GM23338 (cell line): ENCODE measurements around the gene MRM2. TPM values are rescaled to one million over a fixed set of nuclear protein-coding genes. Genes with fewer than 3 reads are reported as not detected.

Source experiments
- ATAC-seq: fragments of 200-7000 bp; cut with Tn5 transposase; 3 replicates; pipeline ENCODE4 v1.9.1; 2020
- DNase-seq: peaks from one replicate; pipeline ENCODE4 v3.0.0-alpha.2; 2015; ENCODE audit warnings: low spot score
- H2AFZ ChIP-seq: fragments of 200-600 bp; sonication (generic); 2 replicates; pipeline ENCODE4 v1.8.0; 2016; ENCODE audit warnings: antibody characterized with exemption, mild to moderate bottlenecking, moderate library complexity
- H3F3A ChIP-seq: fragments of 200-600 bp; sonication (generic); replicated peaks from 2 replicates; pipeline ENCODE4 v1.8.0; 2017; ENCODE audit warnings: antibody characterized with exemption, mixed run types, low read depth
- H3K27ac ChIP-seq: fragments of 200-600 bp; sonication (generic); 2 replicates; pipeline ENCODE4 v1.6.1; 2016; ENCODE audit warnings: low read depth
- H3K27me3 ChIP-seq: fragments of 200-600 bp; sonication (generic); 2 replicates; pipeline ENCODE4 v1.8.0; 2016; ENCODE audit warnings: mild to moderate bottlenecking, mixed run types, moderate library complexity; ENCODE audit not compliant: insufficient read depth
- H3K36me3 ChIP-seq: fragments of 200-600 bp; sonication (generic); 2 replicates; pipeline ENCODE4 v1.8.0; 2016; ENCODE audit warnings: mild to moderate bottlenecking; ENCODE audit not compliant: insufficient read depth
- H3K4me1 ChIP-seq: fragments of 200-600 bp; sonication (generic); 2 replicates; pipeline ENCODE4 v1.8.0; 2016; ENCODE audit warnings: mild to moderate bottlenecking, moderate library complexity; ENCODE audit not compliant: insufficient read depth
- H3K4me2 ChIP-seq: fragments of 200-600 bp; sonication (generic); 2 replicates; pipeline ENCODE4 v1.7.1; 2017; ENCODE audit warnings: mixed run types
- H3K4me3 ChIP-seq: fragments of 200-600 bp; sonication (generic); 2 replicates; pipeline ENCODE4 v1.6.1; 2016; ENCODE audit warnings: mixed run types
- H3K79me2 ChIP-seq: fragments of 200-600 bp; sonication (generic); replicated peaks from 2 replicates; pipeline ENCODE4 v1.8.0; 2017; ENCODE audit warnings: mild to moderate bottlenecking; ENCODE audit not compliant: insufficient read depth
- H3K9me2 ChIP-seq: fragments of 200-600 bp; sonication (generic); 2 replicates; pipeline ENCODE4 v1.8.0; 2017; ENCODE audit not compliant: insufficient read depth
- H4K20me1 ChIP-seq: fragments of 200-600 bp; sonication (generic); replicated peaks from 2 replicates; pipeline ENCODE4 v1.8.0; 2017; ENCODE audit warnings: mild to moderate bottlenecking; ENCODE audit not compliant: insufficient read depth
- H3K27ac Mint-ChIP-seq: 2 replicates; pipeline ENCODE4 v1.8.0; 2020; ENCODE audit warnings: inconsistent platforms, mild to moderate bottlenecking, moderate library complexity, mixed read lengths
- H3K27me3 Mint-ChIP-seq: 3 replicates; pipeline ENCODE4 v1.8.0; 2022; ENCODE audit warnings: low read depth, mild to moderate bottlenecking, moderate library complexity, mixed read lengths, inconsistent platforms; ENCODE audit not compliant: insufficient read depth, poor library complexity
- H3K36me3 Mint-ChIP-seq: 3 replicates; pipeline ENCODE4 v1.8.0; 2021; ENCODE audit warnings: low read depth, mild to moderate bottlenecking, inconsistent platforms, moderate library complexity, mixed read lengths
- H3K4me1 Mint-ChIP-seq: 3 replicates; pipeline ENCODE4 v1.8.0; 2020; ENCODE audit warnings: mild to moderate bottlenecking, inconsistent platforms, mixed read lengths
- H3K4me3 Mint-ChIP-seq: 3 replicates; pipeline ENCODE4 v1.8.0; 2021; ENCODE audit warnings: moderate library complexity, mild to moderate bottlenecking, inconsistent platforms, mixed read lengths
- H3K9me3 Mint-ChIP-seq: 3 replicates; pipeline ENCODE4 v1.8.0; 2020; ENCODE audit warnings: moderate library complexity, mild to moderate bottlenecking, inconsistent platforms, mixed read lengths
- CREB1 ChIP-seq: fragments of 250-450 bp; sonication (Bioruptor Pico); IDR thresholded peaks from 2 replicates; pipeline ENCODE4 v1.5.0; 2020; ENCODE audit warnings: low read depth, mild to moderate bottlenecking, moderate library complexity
- EZH2 ChIP-seq: fragments of 200-600 bp; sonication (generic); IDR thresholded peaks from one replicate; pipeline ENCODE4 v1.8.0; 2017; ENCODE audit warnings: antibody characterized with exemption, mild to moderate bottlenecking, low read depth; ENCODE audit not compliant: unreplicated experiment
- EZH2phosphoT487 ChIP-seq: fragments of 200-600 bp; sonication (generic); IDR thresholded peaks from one replicate; pipeline ENCODE4 v1.8.1; 2018; ENCODE audit warnings: antibody characterized with exemption; ENCODE audit not compliant: unreplicated experiment
- JUNB ChIP-seq: IDR thresholded peaks from one replicate; pipeline ENCODE4 v1.6.1; 2016; ENCODE audit warnings: antibody characterized with exemption; ENCODE audit not compliant: unreplicated experiment
- POLR2AphosphoS5 ChIP-seq: IDR thresholded peaks from 2 replicates; pipeline ENCODE4 v1.6.1; 2016; ENCODE audit warnings: antibody characterized with exemption, low read depth
- ZNF114 ChIP-seq: fragments of 250-450 bp; sonication (Bioruptor Pico); IDR thresholded peaks from 2 replicates; pipeline ENCODE4 v1.5.0; 2020; ENCODE audit warnings: mild to moderate bottlenecking, moderate library complexity
- ZNF331 ChIP-seq: fragments of 250-450 bp; sonication (Bioruptor Pico); IDR thresholded peaks from 2 replicates; pipeline ENCODE4 v1.5.0; 2020; ENCODE audit warnings: low read depth, mild to moderate bottlenecking, moderate library complexity
- polyA plus RNA-seq: library from polyadenylated mRNA; unstranded; fragments of >200 nt; fragmentation: Nextera tagmentation; extraction: Ambion mirVana; gene quantifications from 2 replicates; pipeline ENCODE4 v1.2.1, GENCODE V29; 2016
- total RNA-seq: library from RNA; depleted of rRNA; stranded (reverse); fragments of >200 nt; shearing (Covaris generic); gene quantifications from 2 replicates; pipeline ENCODE4 v1.2.3, GENCODE V29; 2014
- TF ChIP-seq, protein P1 (sequence below), 2 experiments: fragments of 200-600 bp in 1 of 2; sonication (generic) in 1 of 2; conservative IDR thresholded peaks; 2 replicates each; pipeline versions ENCODE4 v1.5.1 to v1.6.1; 2016 to 2017; ENCODE audit warnings: antibody characterized with exemption in 2 of 2, low read depth in 2 of 2, mild to moderate bottlenecking in 2 of 2, moderate library complexity in 1 of 2
- TF ChIP-seq, protein P2 (sequence below): IDR thresholded peaks from one replicate; pipeline ENCODE4 v1.6.1; 2018; ENCODE audit warnings: antibody characterized with exemption; ENCODE audit not compliant: unreplicated experiment
- TF ChIP-seq, protein P3 (sequence below): fragments of 250-450 bp; sonication (Bioruptor Pico); IDR thresholded peaks from 2 replicates; pipeline ENCODE4 v1.5.0; 2020; ENCODE audit warnings: mild to moderate bottlenecking, moderate library complexity
- TF ChIP-seq, protein P4 (sequence below): IDR thresholded peaks from 2 replicates; pipeline ENCODE4 v1.6.1; 2016; ENCODE audit warnings: antibody characterized with exemption

MRM2 gene
- total and polyA plus RNA-seq, 2 experiments from 2014 or later = 30.0 to 37.8 TPM

DNA sequence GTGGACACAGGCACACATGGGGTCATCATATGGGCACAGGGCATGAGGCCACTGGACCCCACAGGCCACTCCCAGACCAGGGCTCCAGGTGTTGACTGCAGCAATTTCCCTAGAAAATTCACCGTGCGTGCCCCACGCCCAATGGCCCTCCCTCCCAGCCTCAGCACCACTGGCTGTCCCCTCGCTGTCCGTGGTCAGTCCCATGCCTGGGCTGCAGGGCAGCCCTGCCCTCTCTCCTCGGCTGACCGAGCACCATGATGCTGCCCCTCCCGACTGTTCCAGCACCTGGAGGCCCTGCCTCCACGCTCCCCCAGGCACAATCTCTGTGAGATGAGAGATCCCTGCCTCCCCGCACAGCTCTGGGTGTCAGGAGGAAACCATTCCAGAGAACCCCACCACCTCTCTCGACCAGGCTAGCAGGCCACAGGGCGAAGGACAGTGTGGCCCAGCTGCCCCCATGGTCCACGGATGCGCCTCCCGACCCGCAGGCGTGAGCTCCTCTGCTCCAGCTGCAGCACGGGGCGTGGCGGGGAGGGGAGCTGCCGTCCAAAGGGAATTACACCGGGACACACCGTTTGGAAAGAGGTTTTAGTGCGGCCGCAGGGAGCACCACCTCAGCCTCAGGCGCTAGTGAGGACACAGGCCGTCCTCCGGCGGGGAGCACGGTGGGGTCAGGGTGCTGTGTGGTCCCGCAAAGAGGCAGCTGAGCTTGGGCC, 12.6 kb upstream of the MRM2 start:
- no peaks in the 10 kb centered on the region for H3K4me1 ChIP-seq
- H2AFZ ChIP-seq = no peak overlapping the region
- H3K79me2 ChIP-seq = no peaks in the 10 kb centered on the region
- H3K27me3 ChIP-seq = no peaks in the 10 kb centered on the region
- H3K36me3 Mint-ChIP-seq = peaks cover 18% of the 10 kb centered on the region
- H3K4me3 Mint-ChIP-seq = no peak overlapping the region
- H3K4me2 ChIP-seq = no peak overlapping the region
- peaks cover 15% of the 10 kb centered on the region for H3K27me3 Mint-ChIP-seq
- H3K27ac Mint-ChIP-seq = no peak overlapping the region
- TF ChIP-seq ZNF331 (CRISPR knock-in tag) (no peak), EZH2 (no peak), ZNF114 (CRISPR knock-in tag) (no peak), JUNB (no peak), POLR2AphosphoS5 (no peak), CREB1 (CRISPR knock-in tag) (no peak), EZH2phosphoT487 (no peak)
- TF ChIP-seq, protein P1, sequence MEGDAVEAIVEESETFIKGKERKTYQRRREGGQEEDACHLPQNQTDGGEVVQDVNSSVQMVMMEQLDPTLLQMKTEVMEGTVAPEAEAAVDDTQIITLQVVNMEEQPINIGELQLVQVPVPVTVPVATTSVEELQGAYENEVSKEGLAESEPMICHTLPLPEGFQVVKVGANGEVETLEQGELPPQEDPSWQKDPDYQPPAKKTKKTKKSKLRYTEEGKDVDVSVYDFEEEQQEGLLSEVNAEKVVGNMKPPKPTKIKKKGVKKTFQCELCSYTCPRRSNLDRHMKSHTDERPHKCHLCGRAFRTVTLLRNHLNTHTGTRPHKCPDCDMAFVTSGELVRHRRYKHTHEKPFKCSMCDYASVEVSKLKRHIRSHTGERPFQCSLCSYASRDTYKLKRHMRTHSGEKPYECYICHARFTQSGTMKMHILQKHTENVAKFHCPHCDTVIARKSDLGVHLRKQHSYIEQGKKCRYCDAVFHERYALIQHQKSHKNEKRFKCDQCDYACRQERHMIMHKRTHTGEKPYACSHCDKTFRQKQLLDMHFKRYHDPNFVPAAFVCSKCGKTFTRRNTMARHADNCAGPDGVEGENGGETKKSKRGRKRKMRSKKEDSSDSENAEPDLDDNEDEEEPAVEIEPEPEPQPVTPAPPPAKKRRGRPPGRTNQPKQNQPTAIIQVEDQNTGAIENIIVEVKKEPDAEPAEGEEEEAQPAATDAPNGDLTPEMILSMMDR (conservative IDR thresholded peaks at IDR 0.05; ENCODE audit: low read depth in 2 of 2) = no peak
- TF ChIP-seq, protein P2, sequence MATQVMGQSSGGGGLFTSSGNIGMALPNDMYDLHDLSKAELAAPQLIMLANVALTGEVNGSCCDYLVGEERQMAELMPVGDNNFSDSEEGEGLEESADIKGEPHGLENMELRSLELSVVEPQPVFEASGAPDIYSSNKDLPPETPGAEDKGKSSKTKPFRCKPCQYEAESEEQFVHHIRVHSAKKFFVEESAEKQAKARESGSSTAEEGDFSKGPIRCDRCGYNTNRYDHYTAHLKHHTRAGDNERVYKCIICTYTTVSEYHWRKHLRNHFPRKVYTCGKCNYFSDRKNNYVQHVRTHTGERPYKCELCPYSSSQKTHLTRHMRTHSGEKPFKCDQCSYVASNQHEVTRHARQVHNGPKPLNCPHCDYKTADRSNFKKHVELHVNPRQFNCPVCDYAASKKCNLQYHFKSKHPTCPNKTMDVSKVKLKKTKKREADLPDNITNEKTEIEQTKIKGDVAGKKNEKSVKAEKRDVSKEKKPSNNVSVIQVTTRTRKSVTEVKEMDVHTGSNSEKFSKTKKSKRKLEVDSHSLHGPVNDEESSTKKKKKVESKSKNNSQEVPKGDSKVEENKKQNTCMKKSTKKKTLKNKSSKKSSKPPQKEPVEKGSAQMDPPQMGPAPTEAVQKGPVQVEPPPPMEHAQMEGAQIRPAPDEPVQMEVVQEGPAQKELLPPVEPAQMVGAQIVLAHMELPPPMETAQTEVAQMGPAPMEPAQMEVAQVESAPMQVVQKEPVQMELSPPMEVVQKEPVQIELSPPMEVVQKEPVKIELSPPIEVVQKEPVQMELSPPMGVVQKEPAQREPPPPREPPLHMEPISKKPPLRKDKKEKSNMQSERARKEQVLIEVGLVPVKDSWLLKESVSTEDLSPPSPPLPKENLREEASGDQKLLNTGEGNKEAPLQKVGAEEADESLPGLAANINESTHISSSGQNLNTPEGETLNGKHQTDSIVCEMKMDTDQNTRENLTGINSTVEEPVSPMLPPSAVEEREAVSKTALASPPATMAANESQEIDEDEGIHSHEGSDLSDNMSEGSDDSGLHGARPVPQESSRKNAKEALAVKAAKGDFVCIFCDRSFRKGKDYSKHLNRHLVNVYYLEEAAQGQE = no peak
- TF ChIP-seq, protein P3, sequence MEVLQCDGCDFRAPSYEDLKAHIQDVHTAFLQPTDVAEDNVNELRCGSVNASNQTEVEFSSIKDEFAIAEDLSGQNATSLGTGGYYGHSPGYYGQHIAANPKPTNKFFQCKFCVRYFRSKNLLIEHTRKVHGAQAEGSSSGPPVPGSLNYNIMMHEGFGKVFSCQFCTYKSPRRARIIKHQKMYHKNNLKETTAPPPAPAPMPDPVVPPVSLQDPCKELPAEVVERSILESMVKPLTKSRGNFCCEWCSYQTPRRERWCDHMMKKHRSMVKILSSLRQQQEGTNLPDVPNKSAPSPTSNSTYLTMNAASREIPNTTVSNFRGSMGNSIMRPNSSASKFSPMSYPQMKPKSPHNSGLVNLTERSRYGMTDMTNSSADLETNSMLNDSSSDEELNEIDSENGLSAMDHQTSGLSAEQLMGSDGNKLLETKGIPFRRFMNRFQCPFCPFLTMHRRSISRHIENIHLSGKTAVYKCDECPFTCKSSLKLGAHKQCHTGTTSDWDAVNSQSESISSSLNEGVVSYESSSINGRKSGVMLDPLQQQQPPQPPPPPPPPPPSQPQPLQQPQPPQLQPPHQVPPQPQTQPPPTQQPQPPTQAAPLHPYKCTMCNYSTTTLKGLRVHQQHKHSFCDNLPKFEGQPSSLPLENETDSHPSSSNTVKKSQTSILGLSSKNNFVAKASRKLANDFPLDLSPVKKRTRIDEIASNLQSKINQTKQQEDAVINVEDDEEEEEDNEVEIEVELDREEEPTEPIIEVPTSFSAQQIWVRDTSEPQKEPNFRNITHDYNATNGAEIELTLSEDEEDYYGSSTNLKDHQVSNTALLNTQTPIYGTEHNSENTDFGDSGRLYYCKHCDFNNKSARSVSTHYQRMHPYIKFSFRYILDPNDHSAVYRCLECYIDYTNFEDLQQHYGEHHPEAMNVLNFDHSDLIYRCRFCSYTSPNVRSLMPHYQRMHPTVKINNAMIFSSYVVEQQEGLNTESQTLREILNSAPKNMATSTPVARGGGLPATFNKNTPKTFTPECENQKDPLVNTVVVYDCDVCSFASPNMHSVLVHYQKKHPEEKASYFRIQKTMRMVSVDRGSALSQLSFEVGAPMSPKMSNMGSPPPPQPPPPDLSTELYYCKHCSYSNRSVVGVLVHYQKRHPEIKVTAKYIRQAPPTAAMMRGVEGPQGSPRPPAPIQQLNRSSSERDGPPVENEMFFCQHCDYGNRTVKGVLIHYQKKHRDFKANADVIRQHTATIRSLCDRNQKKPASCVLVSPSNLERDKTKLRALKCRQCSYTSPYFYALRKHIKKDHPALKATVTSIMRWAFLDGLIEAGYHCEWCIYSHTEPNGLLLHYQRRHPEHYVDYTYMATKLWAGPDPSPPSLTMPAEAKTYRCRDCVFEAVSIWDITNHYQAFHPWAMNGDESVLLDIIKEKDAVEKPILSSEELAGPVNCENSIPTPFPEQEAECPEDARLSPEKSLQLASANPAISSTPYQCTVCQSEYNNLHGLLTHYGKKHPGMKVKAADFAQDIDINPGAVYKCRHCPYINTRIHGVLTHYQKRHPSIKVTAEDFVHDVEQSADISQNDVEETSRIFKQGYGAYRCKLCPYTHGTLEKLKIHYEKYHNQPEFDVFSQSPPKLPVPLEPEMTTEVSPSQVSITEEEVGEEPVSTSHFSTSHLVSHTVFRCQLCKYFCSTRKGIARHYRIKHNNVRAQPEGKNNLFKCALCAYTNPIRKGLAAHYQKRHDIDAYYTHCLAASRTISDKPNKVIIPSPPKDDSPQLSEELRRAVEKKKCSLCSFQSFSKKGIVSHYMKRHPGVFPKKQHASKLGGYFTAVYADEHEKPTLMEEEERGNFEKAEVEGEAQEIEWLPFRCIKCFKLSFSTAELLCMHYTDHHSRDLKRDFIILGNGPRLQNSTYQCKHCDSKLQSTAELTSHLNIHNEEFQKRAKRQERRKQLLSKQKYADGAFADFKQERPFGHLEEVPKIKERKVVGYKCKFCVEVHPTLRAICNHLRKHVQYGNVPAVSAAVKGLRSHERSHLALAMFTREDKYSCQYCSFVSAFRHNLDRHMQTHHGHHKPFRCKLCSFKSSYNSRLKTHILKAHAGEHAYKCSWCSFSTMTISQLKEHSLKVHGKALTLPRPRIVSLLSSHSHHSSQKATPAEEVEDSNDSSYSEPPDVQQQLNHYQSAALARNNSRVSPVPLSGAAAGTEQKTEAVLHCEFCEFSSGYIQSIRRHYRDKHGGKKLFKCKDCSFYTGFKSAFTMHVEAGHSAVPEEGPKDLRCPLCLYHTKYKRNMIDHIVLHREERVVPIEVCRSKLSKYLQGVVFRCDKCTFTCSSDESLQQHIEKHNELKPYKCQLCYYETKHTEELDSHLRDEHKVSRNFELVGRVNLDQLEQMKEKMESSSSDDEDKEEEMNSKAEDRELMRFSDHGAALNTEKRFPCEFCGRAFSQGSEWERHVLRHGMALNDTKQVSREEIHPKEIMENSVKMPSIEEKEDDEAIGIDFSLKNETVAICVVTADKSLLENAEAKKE (CRISPR knock-in tag) = no peak
- TF ChIP-seq, protein P4, sequence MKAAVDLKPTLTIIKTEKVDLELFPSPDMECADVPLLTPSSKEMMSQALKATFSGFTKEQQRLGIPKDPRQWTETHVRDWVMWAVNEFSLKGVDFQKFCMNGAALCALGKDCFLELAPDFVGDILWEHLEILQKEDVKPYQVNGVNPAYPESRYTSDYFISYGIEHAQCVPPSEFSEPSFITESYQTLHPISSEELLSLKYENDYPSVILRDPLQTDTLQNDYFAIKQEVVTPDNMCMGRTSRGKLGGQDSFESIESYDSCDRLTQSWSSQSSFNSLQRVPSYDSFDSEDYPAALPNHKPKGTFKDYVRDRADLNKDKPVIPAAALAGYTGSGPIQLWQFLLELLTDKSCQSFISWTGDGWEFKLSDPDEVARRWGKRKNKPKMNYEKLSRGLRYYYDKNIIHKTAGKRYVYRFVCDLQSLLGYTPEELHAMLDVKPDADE = no peak
- no peaks in the 10 kb centered on the region for H3K4me1 Mint-ChIP-seq
- no peak overlapping the region for H3K4me3 ChIP-seq
- H3K36me3 ChIP-seq = no peaks in the 10 kb centered on the region; the same call in 1 of the 2 replicates
- H3F3A ChIP-seq = no peaks in the 10 kb centered on the region
- no peak for ATAC-seq
- H3K9me2 ChIP-seq = no peaks in the 10 kb centered on the region
- no peaks in the 10 kb centered on the region; the same call in 1 of the 2 replicates for H4K20me1 ChIP-seq
- H3K27ac ChIP-seq = no peak overlapping the region
- no peak for DNase-seq
- H3K9me3 Mint-ChIP-seq = no peaks in the 10 kb centered on the region
